NCI-H1048 (cell line): ENCODE results near the gene TMEM80.
"Not testable (repeated sequence)": the region's sequence is repeated elsewhere in the genome, so short reads cannot be mapped to it uniquely, and the experiment has no call there.

Experiments used
- DNase-seq: peaks from one replicate; lab custom pipeline; 2025; lab: John Stamatoyannopoulos, UW

Gene TMEM80

GRCh38 chr11:721247-721740, 25.7 kb downstream of the TMEM80 start:
- no peak for DNase-seq

GRCh38 chr11:721741-722345, 26.2 kb downstream of the TMEM80 start:
- DNase-seq: no peak

- DNase-seq: no peak
Observed at GRCh38 chr11:722346-722811, 26.8 kb downstream of the TMEM80 start.

GRCh38 chr11:723120-723883, 27.7 kb downstream of the TMEM80 start:
- no peak for DNase-seq

- no peak for DNase-seq
Observed at GRCh38 chr11:724049-724777, 28.6 kb downstream of the TMEM80 start.

- no peak for DNase-seq
Observed at GRCh38 chr11:724778-725386, 29.3 kb downstream of the TMEM80 start.

- no peak for DNase-seq
Observed at GRCh38 chr11:725624-726202, 30.1 kb downstream of the TMEM80 start.

GRCh38 chr11:726278-727220, 30.9 kb downstream of the TMEM80 start:
- no peak for DNase-seq

GRCh38 chr11:727281-727701, 31.7 kb downstream of the TMEM80 start:
- DNase-seq: no peak

- DNase-seq: no peak
Observed at GRCh38 chr11:727859-728748, 32.5 kb downstream of the TMEM80 start.

- no peak for DNase-seq
Observed at GRCh38 chr11:728901-729491, 33.4 kb downstream of the TMEM80 start.

- no peak for DNase-seq
Observed at GRCh38 chr11:729492-730074, 34.0 kb downstream of the TMEM80 start.

- DNase-seq: no peak
Observed at GRCh38 chr11:733072-733471, 37.5 kb downstream of the TMEM80 start.

GRCh38 chr11:734541-734940, 38.9 kb downstream of the TMEM80 start:
- not testable (repeated sequence) for DNase-seq

GRCh38 chr11:737366-737765, 41.8 kb downstream of the TMEM80 start:
- no peak for DNase-seq

GRCh38 chr11:737899-738298, 42.3 kb downstream of the TMEM80 start:
- not testable (repeated sequence) for DNase-seq

- no peak for DNase-seq
Observed at GRCh38 chr11:742156-742546, 46.5 kb downstream of the TMEM80 start.

- DNase-seq: no peak
Observed at GRCh38 chr11:742571-743201, 47.1 kb downstream of the TMEM80 start.
